ENCODE data around the gene MLH1. TPM values are rescaled to one million over a fixed set of nuclear protein-coding genes. Genes with fewer than 3 reads are reported as not detected.

MLH1 gene
- total RNA-seq, 2 donors from 2014 or later: 17.5 to 36.5 TPM

DNA sequence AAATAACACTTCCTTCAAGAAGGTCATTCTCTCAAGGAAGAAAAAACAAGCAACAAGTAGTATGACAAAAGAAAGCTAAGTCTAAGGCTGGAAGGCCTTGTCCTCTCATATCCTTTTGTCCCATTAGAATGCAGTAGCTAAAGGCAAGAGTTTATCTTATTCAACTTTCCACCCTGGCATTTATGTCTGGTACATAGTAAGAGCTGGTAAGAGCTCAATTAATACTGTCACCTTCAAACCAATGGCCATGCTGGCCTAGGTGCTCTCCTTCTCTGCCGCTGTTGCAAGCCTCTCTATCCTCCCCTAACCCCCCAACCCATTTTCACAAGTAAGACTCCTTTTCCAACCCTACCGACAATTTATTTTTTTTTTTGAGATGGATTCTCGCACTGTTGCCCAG, 99.2 kb downstream of the MLH1 start:
- Histone ChIP-seq H3K27me3 (no peaks in the 10 kb centered on the region), H3K9ac (ENCODE audit: low read depth in 2 of 2, low read length in 2 of 2) (no peak overlapping the region), H3K4me1 (no peaks in the 10 kb centered on the region), H3K9me3 (no peaks in the 10 kb centered on the region), H3K27ac (no peak overlapping the region), H3K4me3 (no peak overlapping the region), H3K36me3 (no peaks in the 10 kb centered on the region)
- TF ChIP-seq, protein P1, sequence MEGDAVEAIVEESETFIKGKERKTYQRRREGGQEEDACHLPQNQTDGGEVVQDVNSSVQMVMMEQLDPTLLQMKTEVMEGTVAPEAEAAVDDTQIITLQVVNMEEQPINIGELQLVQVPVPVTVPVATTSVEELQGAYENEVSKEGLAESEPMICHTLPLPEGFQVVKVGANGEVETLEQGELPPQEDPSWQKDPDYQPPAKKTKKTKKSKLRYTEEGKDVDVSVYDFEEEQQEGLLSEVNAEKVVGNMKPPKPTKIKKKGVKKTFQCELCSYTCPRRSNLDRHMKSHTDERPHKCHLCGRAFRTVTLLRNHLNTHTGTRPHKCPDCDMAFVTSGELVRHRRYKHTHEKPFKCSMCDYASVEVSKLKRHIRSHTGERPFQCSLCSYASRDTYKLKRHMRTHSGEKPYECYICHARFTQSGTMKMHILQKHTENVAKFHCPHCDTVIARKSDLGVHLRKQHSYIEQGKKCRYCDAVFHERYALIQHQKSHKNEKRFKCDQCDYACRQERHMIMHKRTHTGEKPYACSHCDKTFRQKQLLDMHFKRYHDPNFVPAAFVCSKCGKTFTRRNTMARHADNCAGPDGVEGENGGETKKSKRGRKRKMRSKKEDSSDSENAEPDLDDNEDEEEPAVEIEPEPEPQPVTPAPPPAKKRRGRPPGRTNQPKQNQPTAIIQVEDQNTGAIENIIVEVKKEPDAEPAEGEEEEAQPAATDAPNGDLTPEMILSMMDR (IDR thresholded peaks at IDR 0.05): no peak
- intact Hi-C loops (cut with DNase I): no loop called here
- DNase-seq: no peak

- TF ChIP-seq, protein P1 (IDR thresholded peaks at IDR 0.05): no peak
- H3K9ac ChIP-seq (ENCODE audit: low read depth in 2 of 2, low read length in 2 of 2): no peak overlapping the region
- H3K4me1 ChIP-seq: no peaks in the 10 kb centered on the region
- no peak overlapping the region for H3K27ac ChIP-seq
- H3K36me3 ChIP-seq: no peaks in the 10 kb centered on the region
- H3K27me3 ChIP-seq: no peaks in the 10 kb centered on the region
- no peak for DNase-seq
- intact Hi-C loops (cut with DNase I): no loop called here
- H3K4me3 ChIP-seq: no peak overlapping the region
- H3K9me3 ChIP-seq: no peaks in the 10 kb centered on the region
These were observed 100.2 kb downstream of the MLH1 start for GRCh38 chr3:37093481-37093880.

GRCh38 chr3:37094636-37095035, 101.3 kb downstream of the MLH1 start:
- intact Hi-C loops (cut with DNase I): no loop called here
- H3K9ac ChIP-seq (ENCODE audit: low read depth in 2 of 2, low read length in 2 of 2): no peak overlapping the region
- no peaks in the 10 kb centered on the region for H3K9me3 ChIP-seq
- H3K4me3 ChIP-seq: no peak overlapping the region
- no peaks in the 10 kb centered on the region for H3K36me3 ChIP-seq
- DNase-seq: no peak
- TF ChIP-seq, protein P1 (IDR thresholded peaks at IDR 0.05): no peak
- no peaks in the 10 kb centered on the region for H3K4me1 ChIP-seq
- no peak overlapping the region for H3K27ac ChIP-seq
- no peaks in the 10 kb centered on the region for H3K27me3 ChIP-seq

DNA sequence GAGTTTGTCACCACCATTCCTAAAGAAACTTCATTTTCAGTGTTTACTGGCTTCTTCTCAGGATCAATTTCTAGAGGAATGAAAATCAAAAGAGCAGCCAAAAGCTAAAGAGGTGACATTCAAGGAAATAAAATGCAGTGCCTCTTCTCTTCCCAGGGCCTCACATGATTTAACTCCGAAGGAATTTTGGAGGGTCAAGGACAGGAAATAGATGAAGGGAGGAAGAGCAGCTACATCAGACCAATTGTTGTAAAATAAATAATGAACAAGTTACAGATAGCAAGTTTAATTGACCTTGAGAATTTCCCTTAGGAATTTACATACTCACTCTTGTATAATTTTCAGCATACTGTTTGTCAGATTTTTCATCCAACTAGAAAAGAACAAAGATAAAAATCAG, 103.0 kb downstream of the MLH1 start:
- Histone ChIP-seq H3K27me3 (no peaks in the 10 kb centered on the region), H3K27ac (no peak overlapping the region), H3K4me1 (no peaks in the 10 kb centered on the region), H3K4me3 (no peak overlapping the region), H3K9me3 (no peaks in the 10 kb centered on the region), H3K9ac (ENCODE audit: low read depth in 2 of 2, low read length in 2 of 2) (no peak overlapping the region), H3K36me3 (no peaks in the 10 kb centered on the region)
- intact Hi-C loops (cut with DNase I): no loop called here
- TF ChIP-seq, protein P1 (IDR thresholded peaks at IDR 0.05): no peak
- DNase-seq: no peak

GRCh38 chr3:37096975-37097374, 103.7 kb downstream of the MLH1 start:
- TF ChIP-seq, protein P1 (IDR thresholded peaks at IDR 0.05): no peak
- H3K9me3 ChIP-seq: no peaks in the 10 kb centered on the region
- H3K27ac ChIP-seq: no peak overlapping the region
- H3K4me1 ChIP-seq: no peaks in the 10 kb centered on the region
- H3K4me3 ChIP-seq: no peak overlapping the region
- DNase-seq: no peak
- intact Hi-C loops (cut with DNase I): no loop called here
- no peaks in the 10 kb centered on the region for H3K27me3 ChIP-seq
- H3K36me3 ChIP-seq: no peaks in the 10 kb centered on the region
- no peak overlapping the region for H3K9ac ChIP-seq (ENCODE audit: low read depth in 2 of 2, low read length in 2 of 2)

- H3K27ac ChIP-seq: no peak overlapping the region
- H3K9ac ChIP-seq (ENCODE audit: low read depth in 2 of 2, low read length in 2 of 2): no peak overlapping the region
- no peak for DNase-seq
- intact Hi-C loops (cut with DNase I): no loop called here
- no peaks in the 10 kb centered on the region for H3K36me3 ChIP-seq
- H3K4me3 ChIP-seq: no peak overlapping the region
- no peaks in the 10 kb centered on the region for H3K9me3 ChIP-seq
- TF ChIP-seq, protein P1 (IDR thresholded peaks at IDR 0.05): no peak
- H3K4me1 ChIP-seq: no peaks in the 10 kb centered on the region
- H3K27me3 ChIP-seq: no peaks in the 10 kb centered on the region
These were observed 104.5 kb downstream of the MLH1 start for GRCh38 chr3:37097776-37098175.
